ENCODE results near the gene APCDD1L. TPM values are rescaled to one million over a fixed set of nuclear protein-coding genes. Genes with fewer than 3 reads are reported as not detected.

APCDD1L gene
- total RNA-seq, 4 donors from 2014 or later, result 0.59 to 2.1 (median 1.1) TPM; not detected in 1

- H3K36me3 ChIP-seq, result no peaks in the 10 kb centered on the region
- no peak overlapping the region for H3K27ac ChIP-seq
- peaks cover 0 to 5% of the 10 kb centered on the region in 2 donors for H3K9me3 ChIP-seq
- no peak overlapping the region for H3K4me3 ChIP-seq
- no peaks in the 10 kb centered on the region for H3K4me1 ChIP-seq
- TF ChIP-seq CTCF (IDR thresholded peaks at IDR 0.05), result no peak
- no peak for TF ChIP-seq POLR2A (IDR thresholded peaks at IDR 0.05)
- intact Hi-C loops (cut with DNase I; ENCODE audit: low total_unique reads), result no loop called here
- no peak for DNase-seq
- no peaks in the 10 kb centered on the region for H3K27me3 ChIP-seq
These were observed 29.0 kb downstream of the APCDD1L start for GRCh38 chr20:58486207-58486606.

- Histone ChIP-seq H3K4me1 (no peaks in the 10 kb centered on the region), H3K27me3 (no peaks in the 10 kb centered on the region), H3K27ac (no peak overlapping the region), H3K9me3 (peaks cover 0 to 5% of the 10 kb centered on the region in 2 donors), H3K4me3 (no peak overlapping the region), H3K36me3 (no peaks in the 10 kb centered on the region)
- intact Hi-C loops (cut with DNase I; ENCODE audit: low total_unique reads), result no loop called here
- TF ChIP-seq CTCF (IDR thresholded peaks at IDR 0.05) (no peak), POLR2A (IDR thresholded peaks at IDR 0.05) (no peak)
- DNase-seq, result no peak
These were observed 29.8 kb downstream of the APCDD1L start for GRCh38 chr20:58485393-58485792.

- Histone ChIP-seq H3K27ac (no peak overlapping the region), H3K4me1 (no peaks in the 10 kb centered on the region), H3K9me3 (peaks cover 0 to 5% of the 10 kb centered on the region in 2 donors), H3K27me3 (no peaks in the 10 kb centered on the region), H3K4me3 (no peak overlapping the region), H3K36me3 (no peaks in the 10 kb centered on the region)
- no peak for DNase-seq
- no peak for TF ChIP-seq CTCF (IDR thresholded peaks at IDR 0.05)
- no peak for TF ChIP-seq POLR2A (IDR thresholded peaks at IDR 0.05)
- intact Hi-C loops (cut with DNase I; ENCODE audit: low total_unique reads), result no loop called here
These were observed 31.7 kb downstream of the APCDD1L start for GRCh38 chr20:58483470-58483869.

- TF ChIP-seq POLR2A (IDR thresholded peaks at IDR 0.05), result no peak
- no peak for TF ChIP-seq CTCF (IDR thresholded peaks at IDR 0.05)
- Histone ChIP-seq H3K36me3 (no peaks in the 10 kb centered on the region), H3K4me1 (no peaks in the 10 kb centered on the region), H3K4me3 (no peak overlapping the region), H3K27ac (no peak overlapping the region), H3K27me3 (no peaks in the 10 kb centered on the region), H3K9me3 (peaks cover 0 to 5% of the 10 kb centered on the region in 2 donors)
- intact Hi-C loops (cut with DNase I; ENCODE audit: low total_unique reads), result no loop called here
- no peak for DNase-seq
These were observed 32.1 kb downstream of the APCDD1L start for GRCh38 chr20:58483051-58483450.

- Histone ChIP-seq H3K4me3 (no peak overlapping the region), H3K36me3 (no peaks in the 10 kb centered on the region), H3K27me3 (no peaks in the 10 kb centered on the region), H3K4me1 (no peaks in the 10 kb centered on the region), H3K9me3 (peaks cover 0 to 5% of the 10 kb centered on the region in 2 donors), H3K27ac (no peak overlapping the region)
- DNase-seq, result no peak
- intact Hi-C loops (cut with DNase I; ENCODE audit: low total_unique reads), result no loop called here
- TF ChIP-seq CTCF (IDR thresholded peaks at IDR 0.05) (no peak), POLR2A (IDR thresholded peaks at IDR 0.05) (no peak)
These were observed 32.8 kb downstream of the APCDD1L start for GRCh38 chr20:58482416-58482815.

Measured in uterus (tissue), 4 donors.